ENCODE data around the gene ALDH7A1.

DNA sequence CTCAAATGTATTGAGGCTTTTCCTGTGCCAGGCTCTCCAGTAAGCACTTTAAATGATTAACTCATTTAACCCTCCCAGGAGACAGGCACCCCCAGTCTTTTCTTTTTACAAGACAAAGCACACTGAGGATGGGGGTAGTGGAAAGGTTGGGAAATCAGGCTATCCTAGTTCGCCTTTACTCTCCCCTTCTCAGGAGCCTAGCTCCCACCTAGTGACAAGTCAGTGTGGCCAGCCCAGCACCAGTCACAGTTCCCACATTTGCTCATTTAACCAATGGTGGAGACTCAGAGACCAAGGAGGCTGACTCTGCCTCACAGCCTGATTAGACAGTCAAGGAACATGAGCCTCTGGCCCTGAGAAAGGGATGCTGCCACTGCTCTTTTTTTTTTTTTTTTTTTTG lies 3.5 kb downstream of the ALDH7A1 start:
- TF ChIP-seq, protein P1, sequence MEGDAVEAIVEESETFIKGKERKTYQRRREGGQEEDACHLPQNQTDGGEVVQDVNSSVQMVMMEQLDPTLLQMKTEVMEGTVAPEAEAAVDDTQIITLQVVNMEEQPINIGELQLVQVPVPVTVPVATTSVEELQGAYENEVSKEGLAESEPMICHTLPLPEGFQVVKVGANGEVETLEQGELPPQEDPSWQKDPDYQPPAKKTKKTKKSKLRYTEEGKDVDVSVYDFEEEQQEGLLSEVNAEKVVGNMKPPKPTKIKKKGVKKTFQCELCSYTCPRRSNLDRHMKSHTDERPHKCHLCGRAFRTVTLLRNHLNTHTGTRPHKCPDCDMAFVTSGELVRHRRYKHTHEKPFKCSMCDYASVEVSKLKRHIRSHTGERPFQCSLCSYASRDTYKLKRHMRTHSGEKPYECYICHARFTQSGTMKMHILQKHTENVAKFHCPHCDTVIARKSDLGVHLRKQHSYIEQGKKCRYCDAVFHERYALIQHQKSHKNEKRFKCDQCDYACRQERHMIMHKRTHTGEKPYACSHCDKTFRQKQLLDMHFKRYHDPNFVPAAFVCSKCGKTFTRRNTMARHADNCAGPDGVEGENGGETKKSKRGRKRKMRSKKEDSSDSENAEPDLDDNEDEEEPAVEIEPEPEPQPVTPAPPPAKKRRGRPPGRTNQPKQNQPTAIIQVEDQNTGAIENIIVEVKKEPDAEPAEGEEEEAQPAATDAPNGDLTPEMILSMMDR (IDR thresholded peaks at IDR 0.05 in 2 of 3, conservative IDR thresholded peaks at IDR 0.05 in 1 of 3; ENCODE audit: control insufficient read depth in 2 of 3, extremely low read depth in 1 of 3, insufficient read depth in 1 of 3, low read depth in 3 of 3, low read length in 3 of 3), result no peak
- TF ChIP-seq ETV6 (conservative IDR thresholded peaks at IDR 0.05 in 1 of 2, IDR thresholded peaks at IDR 0.05 in 1 of 2; ENCODE audit: borderline replicate concordance in 1 of 2, low read depth in 1 of 2) (no peak), SPI1 (IDR thresholded peaks at IDR 0.05; ENCODE audit: borderline replicate concordance, insufficient read depth, low read depth, low read length) (no peak), SMC3 (IDR thresholded peaks at IDR 0.05; ENCODE audit: borderline replicate concordance, low read length) (no peak), MYC (IDR thresholded peaks at IDR 0.05; ENCODE audit: insufficient read depth, insufficient read length, insufficient replicate concordance, low read length, severe bottlenecking) (no peak), PAX5 (IDR thresholded peaks at IDR 0.05; ENCODE audit: borderline replicate concordance, low read depth, low read length) (no peak), ZNF207 (IDR thresholded peaks at IDR 0.05; ENCODE audit: borderline replicate concordance) (no peak), RBBP5 (conservative IDR thresholded peaks at IDR 0.05) (no peak), HDGF (IDR thresholded peaks at IDR 0.05) (no peak), NFIC (IDR thresholded peaks at IDR 0.05; ENCODE audit: low read depth, low read length) (no peak), POLR2AphosphoS5 (IDR thresholded peaks at IDR 0.05; ENCODE audit: low read length) (no peak), FOXK2 (IDR thresholded peaks at IDR 0.05) (no peak), POLR2A (IDR thresholded peaks at IDR 0.05; ENCODE audit: low read depth, low read length) (no peak)
- TF ChIP-seq, protein P2, sequence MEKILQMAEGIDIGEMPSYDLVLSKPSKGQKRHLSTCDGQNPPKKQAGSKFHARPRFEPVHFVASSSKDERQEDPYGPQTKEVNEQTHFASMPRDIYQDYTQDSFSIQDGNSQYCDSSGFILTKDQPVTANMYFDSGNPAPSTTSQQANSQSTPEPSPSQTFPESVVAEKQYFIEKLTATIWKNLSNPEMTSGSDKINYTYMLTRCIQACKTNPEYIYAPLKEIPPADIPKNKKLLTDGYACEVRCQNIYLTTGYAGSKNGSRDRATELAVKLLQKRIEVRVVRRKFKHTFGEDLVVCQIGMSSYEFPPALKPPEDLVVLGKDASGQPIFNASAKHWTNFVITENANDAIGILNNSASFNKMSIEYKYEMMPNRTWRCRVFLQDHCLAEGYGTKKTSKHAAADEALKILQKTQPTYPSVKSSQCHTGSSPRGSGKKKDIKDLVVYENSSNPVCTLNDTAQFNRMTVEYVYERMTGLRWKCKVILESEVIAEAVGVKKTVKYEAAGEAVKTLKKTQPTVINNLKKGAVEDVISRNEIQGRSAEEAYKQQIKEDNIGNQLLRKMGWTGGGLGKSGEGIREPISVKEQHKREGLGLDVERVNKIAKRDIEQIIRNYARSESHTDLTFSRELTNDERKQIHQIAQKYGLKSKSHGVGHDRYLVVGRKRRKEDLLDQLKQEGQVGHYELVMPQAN (conservative IDR thresholded peaks at IDR 0.05), result no peak
